WTC11 (cell line): ENCODE results near the gene ADAMTS2. TPM values are rescaled to one million over a fixed set of nuclear protein-coding genes. Genes with fewer than 3 reads are reported as not detected.

ENCODE experiments used
- ATAC-seq: fragments of 200-7000 bp; cut with Tn5 transposase; 2 replicates; pipeline ENCODE4 v1.10.0; 2021; ENCODE audit warnings: mild to moderate bottlenecking, moderate library complexity
- CTCF ChIA-PET: fragments of 300-600 bp; sonication (Branson Sonifier 250); formaldehyde crosslinking; loops from one replicate; lab custom pipeline; 2021; ENCODE audit warnings: antibody characterized with exemption; lab: Charles Lee
- POLR2A ChIA-PET: fragments of 350-600 bp; sonication (Branson Sonifier 250); formaldehyde crosslinking; loops from one replicate; lab custom pipeline; 2021; ENCODE audit warnings: antibody characterized with exemption; lab: Charles Lee
- DNase-seq: peaks from one replicate; pipeline ENCODE4 v3.0.0; 2021; ENCODE audit warnings: low spot score
- H3K27ac Mint-ChIP-seq: 2 replicates; pipeline ENCODE4 v1.8.0; 2021; ENCODE audit warnings: mixed read lengths
- H3K27me3 Mint-ChIP-seq: 2 replicates; pipeline ENCODE4 v1.8.0; 2021; ENCODE audit warnings: low read depth, mild to moderate bottlenecking, moderate library complexity, mixed read lengths
- H3K36me3 Mint-ChIP-seq: 2 replicates; pipeline ENCODE4 v1.8.0; 2021; ENCODE audit warnings: mixed read lengths
- H3K4me1 Mint-ChIP-seq: 2 replicates; pipeline ENCODE4 v1.8.0; 2022; ENCODE audit warnings: mixed read lengths
- H3K4me3 Mint-ChIP-seq: 2 replicates; pipeline ENCODE4 v1.8.0; 2021; ENCODE audit warnings: mild to moderate bottlenecking, moderate library complexity, mixed read lengths
- H3K9me3 Mint-ChIP-seq: 2 replicates; pipeline ENCODE4 v1.8.0; 2021; ENCODE audit warnings: mixed read lengths
- AR ChIP-seq: fragments of 250-450 bp; sonication (Bioruptor Pico); IDR thresholded peaks from 2 replicates; pipeline ENCODE4 v1.9.0; 2021; ENCODE audit warnings: mild to moderate bottlenecking
- ARID4B ChIP-seq: sonication (generic); formaldehyde crosslinking; IDR thresholded peaks from 2 replicates; pipeline ENCODE4 v1.8.0; 2023; ENCODE audit warnings: missing genetic modification reagents, mild to moderate bottlenecking, borderline replicate concordance
- CDX4 ChIP-seq: fragments of 250-450 bp; sonication (Bioruptor Pico); IDR thresholded peaks from 2 replicates; pipeline ENCODE4 v1.9.0; 2021; ENCODE audit warnings: moderate library complexity, mild to moderate bottlenecking, inconsistent platforms, borderline replicate concordance
- CREM ChIP-seq: sonication (generic); formaldehyde crosslinking; IDR thresholded peaks from 2 replicates; pipeline ENCODE4 v1.8.1; 2022; ENCODE audit warnings: mild to moderate bottlenecking, missing genetic modification reagents, moderate library complexity
- CTCF ChIP-seq: fragments of 200-600 bp; IDR thresholded peaks from 2 replicates; pipeline ENCODE4 v1.8.0; 2022; ENCODE audit warnings: antibody characterized with exemption
- E2F5 ChIP-seq: sonication (generic); formaldehyde crosslinking; IDR thresholded peaks from 2 replicates; pipeline ENCODE4 v1.8.1; 2022; ENCODE audit warnings: mild to moderate bottlenecking, moderate library complexity, missing genetic modification reagents
- ELF4 ChIP-seq: sonication (generic); formaldehyde crosslinking; IDR thresholded peaks from 2 replicates; pipeline ENCODE4 v1.8.1; 2022; ENCODE audit warnings: low read depth, mild to moderate bottlenecking, moderate library complexity, missing genetic modification reagents
- JAZF1 ChIP-seq: fragments of 250-450 bp; sonication (Bioruptor Pico); IDR thresholded peaks from 2 replicates; pipeline ENCODE4 v1.9.0; 2021; ENCODE audit warnings: moderate library complexity, mild to moderate bottlenecking, inconsistent platforms
- MXD4 ChIP-seq: fragments of 250-450 bp; sonication (Bioruptor Pico); IDR thresholded peaks from 2 replicates; pipeline ENCODE4 v1.8.0; 2021; ENCODE audit warnings: mild to moderate bottlenecking, moderate library complexity, borderline replicate concordance
- NFYB ChIP-seq: sonication (generic); formaldehyde crosslinking; conservative IDR thresholded peaks from 2 replicates; pipeline ENCODE4 v1.8.0; 2022; ENCODE audit warnings: low read depth, missing genetic modification reagents
- NR1H2 ChIP-seq: sonication (generic); formaldehyde crosslinking; IDR thresholded peaks from 2 replicates; pipeline ENCODE4 v1.9.0; 2021; ENCODE audit warnings: mild to moderate bottlenecking, moderate library complexity, missing genetic modification reagents
- RELA ChIP-seq: sonication (generic); formaldehyde crosslinking; IDR thresholded peaks from 2 replicates; pipeline ENCODE4 v1.8.1; 2022; ENCODE audit warnings: missing genetic modification reagents, mild to moderate bottlenecking, borderline replicate concordance
- SMAD4 ChIP-seq: sonication (generic); formaldehyde crosslinking; IDR thresholded peaks from 2 replicates; pipeline ENCODE4 v1.8.0; 2022; ENCODE audit warnings: mild to moderate bottlenecking, missing genetic modification reagents
- STAT6 ChIP-seq: sonication (generic); formaldehyde crosslinking; conservative IDR thresholded peaks from 2 replicates; pipeline ENCODE4 v1.8.1; 2023; ENCODE audit warnings: mild to moderate bottlenecking, low read depth, missing genetic modification reagents, moderate library complexity
- ZNF263 ChIP-seq: sonication (generic); formaldehyde crosslinking; IDR thresholded peaks from 2 replicates; pipeline ENCODE4 v1.8.1; 2022; ENCODE audit warnings: low read depth, mild to moderate bottlenecking, moderate library complexity, missing genetic modification reagents
- ZNF671 ChIP-seq: fragments of 250-450 bp; sonication (Bioruptor Pico); IDR thresholded peaks from 2 replicates; pipeline ENCODE4 v1.8.0; 2021; ENCODE audit warnings: mild to moderate bottlenecking
- total RNA-seq: library from RNA; stranded (reverse); gene quantifications from 3 replicates; pipeline ENCODE4 v1.2.3, GENCODE V29; 2021

ADAMTS2 gene
- total RNA-seq, 1 experiment from 2014 or later: 11.2 TPM

- POLR2A ChIA-PET: no interaction called here
- Mint-ChIP-seq H3K9me3 (peaks cover 25% of the 10 kb centered on the region), H3K36me3 (peaks cover 26% of the 10 kb centered on the region)
- no peak for ATAC-seq
- no peak for TF ChIP-seq CTCF
- no peak for TF ChIP-seq CREM (CRISPR knock-in tag)
- TF ChIP-seq AR: no peak
- no peak for TF ChIP-seq ARID4B
- no peak for TF ChIP-seq ELF4 (CRISPR knock-in tag)
- no peak for TF ChIP-seq CDX4 (CRISPR knock-in tag)
- no peak for TF ChIP-seq NR1H2 (CRISPR knock-in tag)
- no peak for TF ChIP-seq ZNF671 (CRISPR knock-in tag)
- no peak for TF ChIP-seq NFYB (CRISPR knock-in tag)
- no peak for TF ChIP-seq RELA (CRISPR knock-in tag)
- no peak for TF ChIP-seq STAT6 (CRISPR knock-in tag)
- no peak for TF ChIP-seq MXD4 (CRISPR knock-in tag)
- TF ChIP-seq ZNF263: no peak
- TF ChIP-seq E2F5 (CRISPR knock-in tag): no peak
- no peak for TF ChIP-seq SMAD4 (CRISPR knock-in tag)
- no peak for TF ChIP-seq JAZF1
- TF ChIP-seq, all 79 proteins: peak for 0
- Mint-ChIP-seq H3K27ac (no peak overlapping the region), H3K4me3 (no peak overlapping the region), H3K4me1 (peaks cover 30% of the 10 kb centered on the region), H3K27me3 (peaks cover 5% of the 10 kb centered on the region)
- CTCF ChIA-PET: interaction anchor here (0.6 to 1.6 kb wide), 2 partner anchors 35 to 43 kb away, joined by 3 to 4 read pairs; no protein-coding TSS in a partner anchor
- peak; percentile 1 for DNase-seq
These were observed 118.6 kb downstream of the ADAMTS2 start for GRCh38 chr5:179226696-179227095.
